Measurements from ENCODE around the gene OR51M1. TPM values are rescaled to one million over a fixed set of nuclear protein-coding genes. Genes with fewer than 3 reads are reported as not detected.
"Not testable (repeated sequence)": the region's sequence is repeated elsewhere in the genome, so short reads cannot be mapped to it uniquely, and the experiment has no call there.

The OR51M1 gene
- total RNA-seq, 1 donor from 2014 or later, result not detected

DNA sequence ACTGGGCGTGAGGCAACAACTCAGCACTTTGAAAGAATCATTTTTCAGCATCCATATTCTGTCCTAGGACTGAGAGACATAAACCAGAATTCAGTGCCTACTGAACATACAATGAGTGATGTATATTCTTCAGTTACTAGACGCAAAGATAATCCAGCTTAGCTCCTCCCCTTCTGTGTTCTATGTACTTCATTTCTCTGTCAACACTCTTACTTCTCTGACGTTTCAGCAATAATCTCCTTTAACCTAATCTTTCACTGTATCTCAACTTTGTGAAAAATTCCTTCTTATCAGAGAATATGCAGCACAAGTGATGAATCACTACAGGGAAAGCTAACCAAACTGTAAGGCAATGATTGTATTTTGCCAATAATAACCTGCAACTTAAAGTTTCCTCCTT is 37.8 kb upstream of the OR51M1 start:
- H3K27me3 ChIP-seq, result no peaks in the 10 kb centered on the region
- no peaks in the 10 kb centered on the region for H3K36me3 ChIP-seq
- TF ChIP-seq, protein P1, sequence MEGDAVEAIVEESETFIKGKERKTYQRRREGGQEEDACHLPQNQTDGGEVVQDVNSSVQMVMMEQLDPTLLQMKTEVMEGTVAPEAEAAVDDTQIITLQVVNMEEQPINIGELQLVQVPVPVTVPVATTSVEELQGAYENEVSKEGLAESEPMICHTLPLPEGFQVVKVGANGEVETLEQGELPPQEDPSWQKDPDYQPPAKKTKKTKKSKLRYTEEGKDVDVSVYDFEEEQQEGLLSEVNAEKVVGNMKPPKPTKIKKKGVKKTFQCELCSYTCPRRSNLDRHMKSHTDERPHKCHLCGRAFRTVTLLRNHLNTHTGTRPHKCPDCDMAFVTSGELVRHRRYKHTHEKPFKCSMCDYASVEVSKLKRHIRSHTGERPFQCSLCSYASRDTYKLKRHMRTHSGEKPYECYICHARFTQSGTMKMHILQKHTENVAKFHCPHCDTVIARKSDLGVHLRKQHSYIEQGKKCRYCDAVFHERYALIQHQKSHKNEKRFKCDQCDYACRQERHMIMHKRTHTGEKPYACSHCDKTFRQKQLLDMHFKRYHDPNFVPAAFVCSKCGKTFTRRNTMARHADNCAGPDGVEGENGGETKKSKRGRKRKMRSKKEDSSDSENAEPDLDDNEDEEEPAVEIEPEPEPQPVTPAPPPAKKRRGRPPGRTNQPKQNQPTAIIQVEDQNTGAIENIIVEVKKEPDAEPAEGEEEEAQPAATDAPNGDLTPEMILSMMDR (IDR thresholded peaks at IDR 0.05), result no peak
- no peak overlapping the region for H3K4me3 ChIP-seq
- H3K9me3 ChIP-seq, result no peaks in the 10 kb centered on the region
- DNase-seq (ENCODE audit: low spot score in 2 of 2), result no peak
- no peaks in the 10 kb centered on the region for H3K4me1 ChIP-seq
- intact Hi-C loops (cut with DNase I), result no loop called here
- no peak overlapping the region for H3K27ac ChIP-seq

GRCh38 chr11:5348551-5349194 is 34.9 kb upstream of the OR51M1 start:
- Histone ChIP-seq H3K36me3 (no peaks in the 10 kb centered on the region), H3K27ac (no peak overlapping the region), H3K4me1 (no peaks in the 10 kb centered on the region), H3K4me3 (no peak overlapping the region), H3K9me3 (no peaks in the 10 kb centered on the region), H3K27me3 (no peaks in the 10 kb centered on the region)
- TF ChIP-seq, protein P1 (IDR thresholded peaks at IDR 0.05), result no peak
- intact Hi-C loops (cut with DNase I), result no loop called here
- DNase-seq (ENCODE audit: low spot score in 2 of 2), result no peak

- Histone ChIP-seq H3K4me3 (no peak overlapping the region), H3K9me3 (no peaks in the 10 kb centered on the region), H3K4me1 (no peaks in the 10 kb centered on the region), H3K27me3 (no peaks in the 10 kb centered on the region), H3K36me3 (no peaks in the 10 kb centered on the region), H3K27ac (no peak overlapping the region)
- intact Hi-C loops (cut with DNase I), result no loop called here
- no peak for DNase-seq (ENCODE audit: low spot score in 2 of 2)
- TF ChIP-seq, protein P1 (IDR thresholded peaks at IDR 0.05), result no peak
These were observed 34.1 kb upstream of the OR51M1 start for GRCh38 chr11:5349550-5349949.

DNA sequence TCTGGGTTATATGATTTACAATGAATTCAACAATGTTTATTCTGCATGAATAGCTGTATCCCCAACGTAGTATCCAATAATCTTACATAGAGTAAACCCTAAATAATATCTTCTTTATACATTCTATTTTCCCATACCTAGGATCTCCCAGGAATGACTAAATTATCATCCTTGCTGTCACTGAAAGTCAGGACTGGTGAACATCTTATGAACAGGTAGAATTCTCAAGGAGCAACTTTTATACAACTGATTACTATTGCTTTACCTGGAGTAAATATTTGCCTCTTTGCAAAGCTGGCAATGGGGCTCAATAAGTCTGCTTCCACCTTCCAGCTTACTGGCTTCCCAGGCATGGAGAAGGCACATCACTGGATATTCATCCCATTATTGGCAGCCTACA is 32.4 kb upstream of the OR51M1 start, which contains the start of gene OR51B6:
OR51B6 (plus strand) TSS at position 301 of the 400 bp plus-strand sequence; CDS start at position 301, 0 bp downstream.
- Histone ChIP-seq H3K27ac (no peak within 1 kb of the TSS), H3K4me1 (no peaks in the 10 kb centered on the region), H3K4me3 (no peak within 1 kb of the TSS), H3K36me3 (no peaks in the 10 kb centered on the region), H3K9me3 (no peaks in the 10 kb centered on the region), H3K27me3 (no peaks in the 10 kb centered on the region)
- TF ChIP-seq, protein P1 (IDR thresholded peaks at IDR 0.05), result no peak
- intact Hi-C loops (cut with DNase I), result no loop called here
- DNase-seq (ENCODE audit: low spot score in 2 of 2), result no peak

DNA sequence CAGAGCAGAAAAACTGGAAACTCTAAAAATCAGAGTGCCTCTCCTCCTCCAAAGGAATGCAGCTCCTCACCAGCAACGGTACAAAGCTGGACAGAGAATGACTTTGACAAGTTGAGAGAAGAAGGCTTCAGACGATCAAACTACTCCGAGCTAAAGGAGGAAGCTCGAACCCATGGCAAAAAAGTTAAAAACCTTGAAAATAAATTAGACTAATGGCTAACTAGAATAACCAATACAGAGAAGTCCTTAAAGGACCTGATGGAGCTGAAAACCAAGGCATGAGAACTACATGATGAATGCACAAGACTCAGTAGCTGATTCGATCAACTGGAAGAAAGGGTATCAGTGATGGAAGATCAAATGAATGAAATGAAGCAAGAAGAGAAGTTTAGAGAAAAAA is 27.6 kb upstream of the OR51M1 start:
- H3K27me3 ChIP-seq; H3K36me3 ChIP-seq; H3K9me3 ChIP-seq; H3K4me1 ChIP-seq; H3K27ac ChIP-seq; H3K4me3 ChIP-seq; DNase-seq (ENCODE audit: low spot score in 2 of 2); intact Hi-C loops (cut with DNase I): not testable (repeated sequence)

DNA sequence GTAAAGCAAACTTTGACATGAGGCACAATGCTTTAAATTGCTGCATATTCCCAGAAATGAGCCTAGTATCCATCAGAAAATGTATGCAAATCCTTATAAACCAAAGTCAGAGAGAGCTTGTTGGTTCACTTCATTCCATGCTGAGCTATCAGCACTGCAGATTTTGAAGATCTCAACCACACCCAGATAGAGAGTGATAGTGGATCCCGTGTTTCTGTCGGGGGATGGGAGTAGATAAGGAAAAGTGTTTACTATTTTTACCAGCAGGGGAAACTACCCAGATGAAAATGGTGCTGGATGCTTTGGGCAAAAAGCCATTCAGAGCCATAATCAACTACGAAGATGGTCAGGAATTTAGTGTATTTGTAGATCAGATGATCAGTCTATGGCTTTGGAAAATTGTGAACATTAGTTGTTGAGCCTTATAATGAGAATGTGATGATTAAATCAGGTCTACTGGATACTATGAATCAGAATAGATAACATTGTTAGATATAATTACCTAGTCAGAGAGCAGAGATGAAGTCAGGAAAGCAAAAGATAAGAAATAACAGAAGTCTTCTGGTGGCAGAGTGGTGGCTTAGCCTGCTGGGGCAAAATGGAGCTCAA is 21.5 kb upstream of the OR51M1 start:
- no peak for DNase-seq (ENCODE audit: low spot score in 2 of 2)
- TF ChIP-seq, protein P1 (IDR thresholded peaks at IDR 0.05), result no peak
- Histone ChIP-seq H3K36me3 (no peaks in the 10 kb centered on the region), H3K27ac (no peak overlapping the region), H3K4me1 (no peaks in the 10 kb centered on the region), H3K4me3 (no peak overlapping the region), H3K9me3 (no peaks in the 10 kb centered on the region), H3K27me3 (no peaks in the 10 kb centered on the region)
- intact Hi-C loops (cut with DNase I), result no loop called here

Measured in ascending aorta (tissue), 2 donors.